ENCODE data around the gene F13B.
"Not testable (repeated sequence)": the region's sequence is repeated elsewhere in the genome, so short reads cannot be mapped to it uniquely, and the experiment has no call there.

The F13B gene

GRCh38 chr1:197042676-197043341 lies 24.3 kb downstream of the F13B start:
- no peak for DNase-seq

GRCh38 chr1:197041486-197042353 lies 25.3 kb downstream of the F13B start:
- DNase-seq: no peak

GRCh38 chr1:197036861-197037260 lies 30.2 kb downstream of the F13B start:
- no peak for DNase-seq

GRCh38 chr1:197034631-197035339 lies 32.3 kb downstream of the F13B start:
- not testable (repeated sequence) for DNase-seq

GRCh38 chr1:197029749-197030148 lies 37.3 kb downstream of the F13B start:
- DNase-seq: no peak

GRCh38 chr1:197027359-197027758 lies 39.7 kb downstream of the F13B start:
- DNase-seq: no peak

- no peak for DNase-seq
Measured at GRCh38 chr1:197024460-197024859, 42.6 kb downstream of the F13B start.

GRCh38 chr1:197021716-197022115 lies 45.3 kb downstream of the F13B start:
- no peak for DNase-seq

- DNase-seq: no peak
Measured at GRCh38 chr1:197017558-197018146, 49.4 kb downstream of the F13B start.

- no peak for DNase-seq
Measured at GRCh38 chr1:197016751-197017150, 50.3 kb downstream of the F13B start.

- no peak for DNase-seq
Measured at GRCh38 chr1:197013234-197013633, 53.8 kb downstream of the F13B start.

GRCh38 chr1:197011614-197012013 lies 55.4 kb downstream of the F13B start:
- DNase-seq: no peak

GRCh38 chr1:197008861-197009260 lies 58.2 kb downstream of the F13B start:
- no peak for DNase-seq

- DNase-seq: no peak
Measured at GRCh38 chr1:197003132-197003531, 63.9 kb downstream of the F13B start.

GRCh38 chr1:197001828-197002227 lies 65.2 kb downstream of the F13B start:
- DNase-seq: no peak

- no peak for DNase-seq
Measured at GRCh38 chr1:196997423-196997822, 69.6 kb downstream of the F13B start.

- DNase-seq: no peak
Measured at GRCh38 chr1:196993916-196994315, 73.1 kb downstream of the F13B start.

- DNase-seq: peak; percentile 15
Measured at GRCh38 chr1:196991919-196992651, 75.0 kb downstream of the F13B start.

Measured in NCI-H2171 (cell line).